ENCODE measurements around the gene MICAL3.

GRCh38 chr22:17780741-17781318 is 243.5 kb downstream of the MICAL3 start:
- TF ChIP-seq, protein P1, sequence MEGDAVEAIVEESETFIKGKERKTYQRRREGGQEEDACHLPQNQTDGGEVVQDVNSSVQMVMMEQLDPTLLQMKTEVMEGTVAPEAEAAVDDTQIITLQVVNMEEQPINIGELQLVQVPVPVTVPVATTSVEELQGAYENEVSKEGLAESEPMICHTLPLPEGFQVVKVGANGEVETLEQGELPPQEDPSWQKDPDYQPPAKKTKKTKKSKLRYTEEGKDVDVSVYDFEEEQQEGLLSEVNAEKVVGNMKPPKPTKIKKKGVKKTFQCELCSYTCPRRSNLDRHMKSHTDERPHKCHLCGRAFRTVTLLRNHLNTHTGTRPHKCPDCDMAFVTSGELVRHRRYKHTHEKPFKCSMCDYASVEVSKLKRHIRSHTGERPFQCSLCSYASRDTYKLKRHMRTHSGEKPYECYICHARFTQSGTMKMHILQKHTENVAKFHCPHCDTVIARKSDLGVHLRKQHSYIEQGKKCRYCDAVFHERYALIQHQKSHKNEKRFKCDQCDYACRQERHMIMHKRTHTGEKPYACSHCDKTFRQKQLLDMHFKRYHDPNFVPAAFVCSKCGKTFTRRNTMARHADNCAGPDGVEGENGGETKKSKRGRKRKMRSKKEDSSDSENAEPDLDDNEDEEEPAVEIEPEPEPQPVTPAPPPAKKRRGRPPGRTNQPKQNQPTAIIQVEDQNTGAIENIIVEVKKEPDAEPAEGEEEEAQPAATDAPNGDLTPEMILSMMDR (IDR thresholded peaks at IDR 0.05): no peak
- TF ChIP-seq POLR2A (IDR thresholded peaks at IDR 0.05) (no peak), POLR2AphosphoS5 (IDR thresholded peaks at IDR 0.05) (no peak), EP300 (IDR thresholded peaks at IDR 0.05; ENCODE audit: low read depth) (no peak)
